NK-92 treated with Interleukin-12 subunit alpha and Interleukin-12 subunit beta, amount 100 ng/mL, for 24 hours (cell line): ENCODE measurements around the gene TSPAN5.
A peak's percentile ranks its signal among the peaks of the same experiment; 100 is the strongest.

Source experiments
- DNase-seq: peaks from one replicate; lab custom pipeline; 2025; lab: John Stamatoyannopoulos, UW

TSPAN5 gene

GRCh38 chr4:98673288-98673644 is 14.9 kb upstream of the TSPAN5 start:
- DNase-seq = no peak

- DNase-seq = no peak
Measured at GRCh38 chr4:98672583-98673287, 14.3 kb upstream of the TSPAN5 start.

- DNase-seq = no peak
Measured at GRCh38 chr4:98671131-98671530, 12.7 kb upstream of the TSPAN5 start.

- no peak for DNase-seq
Measured at GRCh38 chr4:98670186-98670585, 11.8 kb upstream of the TSPAN5 start.

- no peak for DNase-seq
Measured at GRCh38 chr4:98669577-98669976, 11.2 kb upstream of the TSPAN5 start.

GRCh38 chr4:98664959-98665358 is 6.5 kb upstream of the TSPAN5 start:
- DNase-seq = no peak

GRCh38 chr4:98663226-98664006 is 5.0 kb upstream of the TSPAN5 start:
- no peak for DNase-seq

- DNase-seq = no peak
Measured at GRCh38 chr4:98662626-98663225, 4.3 kb upstream of the TSPAN5 start.

GRCh38 chr4:98662055-98662453 is 3.6 kb upstream of the TSPAN5 start:
- no peak for DNase-seq

GRCh38 chr4:98661371-98662054 is 3.1 kb upstream of the TSPAN5 start:
- no peak for DNase-seq

- DNase-seq = no peak
Measured at GRCh38 chr4:98659741-98660462, 1.5 kb upstream of the TSPAN5 start.

- no peak for DNase-seq
Measured at GRCh38 chr4:98659106-98659592, 738 bp upstream of the TSPAN5 start.

GRCh38 chr4:98657531-98658286 is 702 bp downstream of the TSPAN5 start:
- peak; percentile 16 for DNase-seq

- DNase-seq = no peak
Measured at GRCh38 chr4:98656886-98657285, 1.5 kb downstream of the TSPAN5 start.

GRCh38 chr4:98656443-98656842 is 2.0 kb downstream of the TSPAN5 start:
- DNase-seq = no peak

- DNase-seq = no peak
Measured at GRCh38 chr4:98653890-98654867, 4.2 kb downstream of the TSPAN5 start.

- no peak for DNase-seq
Measured at GRCh38 chr4:98652996-98653395, 5.4 kb downstream of the TSPAN5 start.

GRCh38 chr4:98648602-98649001 is 9.8 kb downstream of the TSPAN5 start:
- no peak for DNase-seq

- DNase-seq = no peak
Measured at GRCh38 chr4:98646422-98646821, 12.0 kb downstream of the TSPAN5 start.

- no peak for DNase-seq
Measured at GRCh38 chr4:98645527-98645926, 12.9 kb downstream of the TSPAN5 start.
